ENCODE results near the gene DNAJB2.

- TF ChIP-seq CTCF (IDR thresholded peaks at IDR 0.05): no peak
- no peak for TF ChIP-seq POLR2A (IDR thresholded peaks at IDR 0.05)
Measured at GRCh38 chr2:219261024-219261855, 17.9 kb upstream of the DNAJB2 start.
